RPMI7951 (cell line): ENCODE measurements around the gene ZNF521. TPM values are rescaled to one million over a fixed set of nuclear protein-coding genes. Genes with fewer than 3 reads are reported as not detected.

Source experiments
- DNase-seq: peaks from one replicate; pipeline ENCODE4 v3.0.0-alpha.2; 2012; ENCODE audit warnings: low read depth
- total RNA-seq: library from RNA; depleted of rRNA; stranded (reverse); fragments of >200 nt; shearing (Covaris generic); gene quantifications from 2 replicates; pipeline ENCODE4 v1.2.3, GENCODE V29; 2014

Gene ZNF521
- total RNA-seq, 1 experiment from 2014 or later: 10.9 TPM

DNA sequence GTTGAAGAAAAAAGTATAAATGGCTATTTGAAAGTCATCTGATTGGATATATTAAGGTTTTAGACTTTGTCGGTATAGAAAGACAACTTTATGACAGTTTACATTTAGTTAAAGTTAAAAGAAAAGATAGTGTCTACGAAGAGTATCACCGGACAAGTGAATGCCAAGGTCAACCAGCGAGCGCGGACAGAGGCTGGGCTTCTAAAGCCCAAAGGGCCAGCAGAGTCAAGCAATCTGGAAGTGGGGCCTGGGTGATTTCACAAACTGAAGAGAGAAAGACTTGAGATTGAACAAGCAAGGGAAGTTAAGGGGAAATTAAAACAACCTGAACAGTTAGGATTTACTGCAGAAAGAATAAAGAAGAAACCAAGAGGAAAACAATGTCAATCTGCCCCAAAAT is 16.3 kb downstream of the ZNF521 start:
- no peak for DNase-seq

GRCh38 chr18:25335062-25335461 is 16.9 kb downstream of the ZNF521 start:
- DNase-seq: no peak

- no peak for DNase-seq
These were observed 17.4 kb downstream of the ZNF521 start for GRCh38 chr18:25334588-25334987.

- DNase-seq: no peak
These were observed 20.0 kb downstream of the ZNF521 start for GRCh38 chr18:25332002-25332401.

DNA sequence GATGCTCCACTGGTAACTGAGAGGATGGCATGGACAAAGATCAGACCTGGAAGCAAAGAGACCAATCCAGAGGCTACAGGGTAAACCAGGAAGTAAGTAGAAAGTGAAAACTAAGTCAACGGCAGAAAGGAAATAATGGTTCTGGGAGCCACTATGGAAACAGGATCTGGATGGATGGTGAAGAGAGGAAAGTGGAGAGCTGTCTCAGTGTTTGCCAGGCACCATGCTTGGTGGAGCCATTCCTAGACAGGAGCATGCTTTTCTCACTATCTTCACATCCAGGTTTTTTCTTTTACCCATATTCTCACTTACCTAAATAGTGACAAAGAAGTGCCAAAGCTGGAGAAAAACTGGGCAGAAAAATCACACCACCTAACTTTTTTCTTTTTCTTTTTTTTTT is 22.2 kb downstream of the ZNF521 start:
- DNase-seq: peak; percentile 45

- DNase-seq: no peak
These were observed 24.4 kb downstream of the ZNF521 start for GRCh38 chr18:25327584-25327983.

DNA sequence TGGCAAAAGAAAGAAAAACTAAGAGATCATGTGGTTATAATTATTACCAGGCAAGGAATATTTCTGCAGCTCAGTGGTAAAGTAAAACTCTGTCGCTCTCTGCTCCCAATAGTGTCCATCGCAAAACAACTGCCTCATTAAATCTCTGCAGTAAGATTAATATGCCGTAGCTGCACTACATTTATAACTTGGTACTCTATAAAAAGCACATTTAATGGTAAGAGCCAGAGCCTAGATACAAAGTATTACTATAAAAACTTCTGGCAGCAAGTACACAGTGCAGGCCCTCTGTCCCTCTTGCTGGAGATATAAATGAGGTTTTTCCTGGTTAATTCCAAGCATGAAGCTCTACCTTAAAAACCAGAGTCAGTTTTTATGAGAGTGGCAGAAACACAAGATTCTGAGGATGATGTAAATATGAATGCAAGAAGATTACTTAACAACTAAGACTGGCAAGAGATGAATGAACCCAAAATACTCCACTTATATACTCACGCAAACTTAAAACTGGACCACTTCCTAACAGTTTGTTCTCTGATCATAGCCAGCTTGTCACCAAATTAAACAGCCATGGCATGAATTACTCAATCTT is 25.5 kb downstream of the ZNF521 start:
- DNase-seq: peak; percentile 33

DNA sequence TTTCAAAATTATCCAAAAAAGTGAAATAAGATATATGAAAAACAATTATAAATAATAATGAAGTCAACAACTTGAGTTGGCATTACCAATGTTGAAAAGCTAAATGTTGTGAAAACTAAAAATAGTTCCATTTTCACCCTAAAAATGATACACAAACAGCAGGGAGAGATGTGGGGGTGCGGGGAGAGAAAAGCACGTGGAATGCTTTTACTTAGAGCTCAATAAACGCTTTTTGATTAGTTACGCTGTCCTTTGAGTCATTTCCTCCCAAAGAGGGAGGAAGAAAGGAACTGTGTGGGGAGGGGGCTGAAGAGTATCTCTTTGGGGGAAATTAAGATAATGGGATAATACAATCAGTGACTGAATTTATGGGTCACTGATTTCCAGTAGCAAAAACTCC is 29.2 kb downstream of the ZNF521 start:
- DNase-seq: peak; percentile 39

GRCh38 chr18:25316381-25317018 is 35.5 kb downstream of the ZNF521 start:
- no peak for DNase-seq

DNA sequence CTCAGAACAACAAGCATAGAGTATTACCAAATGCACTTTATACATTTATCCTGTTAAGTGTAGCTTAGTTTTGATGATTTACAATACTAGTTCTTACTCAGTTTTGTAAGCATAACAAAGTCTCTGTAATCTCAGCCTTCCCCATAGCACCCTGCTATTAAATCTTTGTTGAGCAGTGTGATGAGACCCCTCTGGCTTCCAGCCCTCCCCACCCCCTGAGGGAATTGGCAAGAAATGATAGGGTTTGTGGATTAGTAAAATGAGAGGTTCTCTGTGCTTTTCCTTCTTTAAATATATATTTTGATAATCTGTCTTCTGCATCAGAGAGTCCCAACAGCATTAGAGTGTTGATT is 37.2 kb downstream of the ZNF521 start:
- no peak for DNase-seq

- DNase-seq: no peak
These were observed 37.7 kb downstream of the ZNF521 start for GRCh38 chr18:25314151-25314837.

DNA sequence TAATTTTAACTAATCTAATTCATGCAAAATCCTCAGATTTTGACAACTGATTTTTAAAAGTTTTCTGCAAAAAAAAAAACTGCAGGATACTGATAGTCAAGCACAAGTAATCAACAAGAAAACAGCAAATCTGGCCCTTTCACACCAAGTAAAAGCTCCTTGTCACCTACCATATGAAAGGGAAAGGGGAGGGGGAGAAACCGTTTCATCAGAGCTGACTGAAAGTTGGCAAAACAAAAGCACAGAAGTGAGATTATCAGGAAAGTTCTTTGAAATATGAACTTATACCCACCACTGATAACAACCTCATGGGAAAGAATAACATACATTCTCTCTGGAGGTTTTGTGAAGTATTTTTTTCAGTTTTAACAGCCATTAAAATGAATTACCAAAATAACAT is 38.7 kb downstream of the ZNF521 start:
- DNase-seq: no peak

DNA sequence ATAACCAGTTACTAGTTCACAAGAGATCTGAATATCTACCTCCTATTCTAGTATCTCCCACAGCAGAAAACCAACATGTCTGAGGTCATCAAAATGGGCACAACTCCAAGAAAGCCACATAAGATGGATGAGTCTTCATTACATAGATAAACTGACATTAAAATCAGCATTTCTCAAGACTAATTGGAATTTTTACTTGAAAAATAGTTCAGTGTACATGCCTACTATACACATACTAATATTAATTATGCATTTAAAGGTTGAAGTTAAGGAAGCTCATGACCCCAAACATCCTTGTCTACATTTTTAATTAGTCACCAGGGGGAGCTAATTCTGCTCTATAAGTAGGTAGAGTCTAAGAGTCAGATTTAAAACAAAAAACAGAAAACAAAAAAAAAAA is 41.9 kb downstream of the ZNF521 start:
- peak; percentile 80 for DNase-seq

GRCh38 chr18:25308381-25308780 is 43.6 kb downstream of the ZNF521 start:
- DNase-seq: no peak

GRCh38 chr18:25307192-25307591 is 44.8 kb downstream of the ZNF521 start:
- no peak for DNase-seq

DNA sequence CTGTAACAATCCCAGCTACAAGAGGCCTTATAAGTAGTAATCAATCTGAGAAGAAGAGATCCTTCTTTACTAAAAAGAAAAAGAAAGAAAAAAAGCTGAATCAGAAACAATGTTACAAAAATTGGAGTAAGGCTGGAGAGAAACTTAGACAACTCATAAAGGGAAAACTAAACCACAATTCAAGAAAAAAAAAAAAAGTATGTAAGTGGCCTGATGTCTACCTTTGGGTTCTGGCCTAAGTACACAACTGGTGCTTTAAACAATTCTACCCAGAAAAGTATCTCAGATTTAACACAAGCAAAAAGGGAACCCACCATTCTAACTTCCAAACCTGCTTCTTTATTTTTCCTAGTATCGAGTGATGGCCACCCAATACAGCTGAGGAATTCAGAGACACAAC is 45.3 kb downstream of the ZNF521 start:
- no peak for DNase-seq

- DNase-seq: no peak
These were observed 46.4 kb downstream of the ZNF521 start for GRCh38 chr18:25305584-25305983.

DNA sequence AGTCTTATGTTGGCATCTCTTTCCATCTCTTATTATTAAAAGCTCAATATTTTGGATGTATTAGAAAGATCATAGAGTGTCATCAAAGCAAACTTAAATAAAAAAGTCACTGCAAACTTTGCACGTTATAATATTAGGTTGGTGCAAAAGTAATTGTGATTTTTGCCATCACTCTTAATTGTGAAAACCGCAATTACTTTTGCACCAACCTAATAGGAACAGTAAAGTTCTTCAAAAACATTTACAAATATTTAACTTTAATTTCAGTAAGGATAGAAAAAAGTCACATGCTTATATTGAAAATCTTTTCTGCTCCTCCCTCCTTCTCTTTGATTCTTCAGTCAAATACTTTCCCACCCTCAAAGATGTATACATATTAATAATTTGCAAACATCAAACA is 51.5 kb downstream of the ZNF521 start:
- no peak for DNase-seq

GRCh38 chr18:25299426-25300300 is 52.3 kb downstream of the ZNF521 start:
- peak; percentile 62 for DNase-seq

DNA sequence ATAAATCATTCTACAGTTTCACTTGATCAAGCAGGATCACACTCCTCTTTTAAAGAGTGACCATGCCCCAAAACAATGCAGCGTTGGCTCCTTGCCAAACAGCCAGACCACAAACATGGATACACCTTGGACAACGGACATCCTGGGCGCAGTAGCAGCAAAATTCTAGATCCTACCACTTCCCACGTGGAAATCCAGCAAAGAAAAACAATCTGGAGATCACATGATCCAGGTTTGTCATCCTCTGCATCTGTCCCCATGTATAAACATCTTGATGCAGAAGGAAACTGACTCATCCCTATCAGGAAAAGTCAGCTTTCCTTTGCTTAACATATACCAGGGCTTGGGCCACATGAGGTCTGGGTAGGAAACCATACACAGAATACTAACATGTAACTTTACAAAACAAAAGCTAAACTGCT is 53.1 kb downstream of the ZNF521 start:
- DNase-seq: peak; percentile 93

- no peak for DNase-seq
These were observed 56.3 kb downstream of the ZNF521 start for GRCh38 chr18:25295624-25296138.

GRCh38 chr18:25291150-25291549 is 60.8 kb downstream of the ZNF521 start:
- no peak for DNase-seq
